Bronchial epithelial cell (primary cell): ENCODE results near the gene CD36. TPM values are rescaled to one million over a fixed set of nuclear protein-coding genes. Genes with fewer than 3 reads are reported as not detected.

Source experiments
- DNase-seq: peaks from one replicate; pipeline ENCODE4 v3.0.0-alpha.2; 2010; ENCODE audit warnings: low read depth
- FAIRE-seq: peaks from 2 replicates; lab custom pipeline; 2011; peaks lifted over from hg19 to GRCh38; lab: Jason Lieb, UNC
- H3K27me3 ChIP-seq: 2 replicates; pipeline ENCODE4 v1.5.1; 2011; ENCODE audit warnings: low read length; ENCODE audit not compliant: control insufficient read depth, insufficient read depth
- H3K36me3 ChIP-seq: 2 replicates; pipeline ENCODE4 v1.5.1; 2011; ENCODE audit warnings: low read length; ENCODE audit not compliant: control insufficient read depth, insufficient read depth
- H3K4me3 ChIP-seq: 2 replicates; pipeline ENCODE4 v1.5.1; 2011; ENCODE audit warnings: mild to moderate bottlenecking, low read depth, low read length, control low read depth
- CTCF ChIP-seq: IDR thresholded peaks from 2 replicates; pipeline ENCODE4 v1.5.1; 2011; ENCODE audit warnings: mild to moderate bottlenecking, moderate library complexity, low read length, control low read depth, inconsistent platforms; ENCODE audit not compliant: insufficient read depth, severe bottlenecking
- total RNA-seq: library from RNA; depleted of rRNA; stranded (reverse); fragments of >200 nt; gene quantifications from 2 replicates; pipeline ENCODE4 v1.2.1, GENCODE V29; 2014

Gene CD36
- total RNA-seq, 1 donor from 2014 or later = 1.3 TPM

DNA sequence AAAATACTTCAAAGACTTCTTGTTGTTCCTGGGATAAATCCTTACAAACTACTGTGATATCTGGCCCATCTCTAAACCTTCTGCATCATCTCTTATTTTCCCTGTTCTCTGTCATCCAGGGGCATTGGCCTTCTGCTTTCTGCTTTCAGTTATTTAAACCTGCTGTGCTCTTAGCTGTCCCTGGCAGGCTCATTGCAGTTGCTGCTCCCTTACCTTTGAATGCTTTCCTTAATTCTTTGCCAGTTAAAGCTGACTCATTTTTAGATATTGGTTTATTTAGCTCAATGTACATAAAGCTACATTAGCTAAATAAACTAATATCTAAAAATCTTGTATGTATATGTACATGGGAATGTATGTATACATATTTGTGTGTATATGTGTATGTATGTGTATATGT, 40.6 kb upstream of the CD36 start:
- FAIRE-seq = no peak
- no peaks in the 10 kb centered on the region for H3K27me3 ChIP-seq
- no peak for DNase-seq
- no peak overlapping the region for H3K4me3 ChIP-seq
- H3K36me3 ChIP-seq = no peaks in the 10 kb centered on the region
- no peak for TF ChIP-seq CTCF

DNA sequence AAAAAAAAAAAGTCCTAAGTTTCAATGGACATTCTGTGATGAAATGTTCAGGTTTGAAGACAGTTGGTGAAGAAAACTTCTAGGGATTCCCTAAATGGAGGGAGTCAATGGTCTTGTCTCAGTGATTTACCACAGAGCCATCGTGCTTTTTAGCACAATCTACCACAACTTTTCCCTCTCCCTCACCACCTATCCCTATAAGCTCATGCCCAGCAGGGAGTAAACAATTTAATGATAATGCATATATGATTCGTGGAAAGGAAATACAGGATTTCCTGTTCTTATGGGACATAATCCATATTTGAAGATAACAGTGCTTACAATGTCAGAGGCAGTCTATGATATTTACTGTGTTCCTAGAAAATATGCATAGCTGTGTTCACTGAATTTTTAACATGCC, 38.4 kb upstream of the CD36 start:
- FAIRE-seq (no peak), DNase-seq (no peak)
- Histone ChIP-seq H3K36me3 (no peaks in the 10 kb centered on the region), H3K27me3 (no peaks in the 10 kb centered on the region), H3K4me3 (no peak overlapping the region)
- TF ChIP-seq CTCF = no peak

- FAIRE-seq (no peak), DNase-seq (no peak)
- Histone ChIP-seq H3K27me3 (no peaks in the 10 kb centered on the region), H3K4me3 (no peak overlapping the region), H3K36me3 (no peaks in the 10 kb centered on the region)
- no peak for TF ChIP-seq CTCF
These were observed 36.4 kb upstream of the CD36 start for GRCh38 chr7:80601999-80602398.

DNA sequence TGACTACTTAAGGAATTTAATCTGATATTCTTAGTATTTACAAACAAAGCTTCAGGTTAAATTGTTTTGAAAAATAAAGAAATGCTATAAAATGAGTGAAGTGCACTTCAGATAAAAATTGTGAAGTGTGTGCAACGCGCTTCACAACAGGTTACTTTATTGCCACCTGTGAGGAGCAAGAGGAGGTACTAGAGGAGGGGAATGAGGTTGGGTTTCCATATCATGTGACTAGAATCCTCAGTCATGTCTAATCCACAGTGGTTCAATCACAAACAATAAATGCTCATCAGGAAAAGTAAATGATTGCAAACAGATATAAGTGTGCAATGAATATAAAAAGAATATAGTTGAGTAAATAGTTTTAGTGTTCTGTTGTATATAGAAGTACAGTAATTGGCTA, 34.5 kb upstream of the CD36 start:
- H3K4me3 ChIP-seq = no peak overlapping the region
- FAIRE-seq (no peak), DNase-seq (no peak)
- no peaks in the 10 kb centered on the region for H3K36me3 ChIP-seq
- no peaks in the 10 kb centered on the region for H3K27me3 ChIP-seq
- TF ChIP-seq CTCF = no peak

GRCh38 chr7:80604436-80604835, 34.0 kb upstream of the CD36 start:
- FAIRE-seq (no peak), DNase-seq (no peak)
- no peak overlapping the region for H3K4me3 ChIP-seq
- H3K27me3 ChIP-seq = no peaks in the 10 kb centered on the region
- no peaks in the 10 kb centered on the region for H3K36me3 ChIP-seq
- TF ChIP-seq CTCF = no peak

- Histone ChIP-seq H3K36me3 (no peaks in the 10 kb centered on the region), H3K4me3 (no peak overlapping the region), H3K27me3 (no peaks in the 10 kb centered on the region)
- FAIRE-seq (no peak), DNase-seq (no peak)
- no peak for TF ChIP-seq CTCF
These were observed 31.3 kb upstream of the CD36 start for GRCh38 chr7:80607136-80607535.
